Measurements from ENCODE around the gene CRIP2.
A peak's percentile ranks its signal among the peaks of the same experiment; 100 is the strongest.

Gene CRIP2, protein sequence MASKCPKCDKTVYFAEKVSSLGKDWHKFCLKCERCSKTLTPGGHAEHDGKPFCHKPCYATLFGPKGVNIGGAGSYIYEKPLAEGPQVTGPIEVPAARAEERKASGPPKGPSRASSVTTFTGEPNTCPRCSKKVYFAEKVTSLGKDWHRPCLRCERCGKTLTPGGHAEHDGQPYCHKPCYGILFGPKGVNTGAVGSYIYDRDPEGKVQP

DNA sequence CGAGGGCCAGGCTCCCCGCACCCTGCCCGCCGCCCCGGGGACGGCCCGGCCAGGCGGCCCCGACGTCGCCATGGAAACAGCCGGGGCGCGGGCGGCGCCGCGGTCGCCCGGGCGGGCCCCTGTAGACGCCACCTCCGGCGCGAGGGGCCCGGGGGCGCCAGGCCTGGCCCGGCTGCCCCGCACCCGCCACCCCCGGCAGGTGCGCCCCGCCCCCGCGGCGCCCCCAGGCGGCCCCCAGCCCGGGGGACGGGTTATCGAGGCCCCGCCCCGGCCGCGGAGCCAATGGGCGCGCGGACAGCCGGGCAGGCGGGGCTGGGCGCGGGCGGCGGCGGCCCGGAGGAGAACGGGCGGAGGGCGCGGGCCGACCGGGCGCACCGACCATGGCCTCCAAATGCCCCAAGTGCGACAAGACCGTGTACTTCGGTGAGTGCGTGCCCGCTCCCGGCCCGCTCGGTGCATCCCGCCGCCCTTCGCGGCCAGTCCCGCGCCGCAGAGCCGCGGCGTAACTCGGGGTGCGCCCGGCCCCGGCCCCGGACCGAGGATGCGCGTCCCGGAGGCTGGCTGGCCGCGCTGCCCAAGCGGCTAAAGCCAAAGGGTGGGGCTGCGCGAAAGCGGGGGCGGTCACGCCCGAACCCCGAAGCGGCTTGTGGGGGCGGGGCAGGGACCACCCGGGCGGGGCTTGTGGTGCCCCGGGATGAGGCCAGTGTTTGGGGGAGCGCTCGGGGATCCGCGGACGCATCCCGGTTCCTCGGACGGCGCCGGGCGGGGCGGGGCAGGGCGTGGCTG lies at the start of gene CRIP2:
TSS of gene CRIP2 (plus strand) at position 339 of the 786 bp plus-strand sequence. CDS start at position 381, 42 bp downstream.
- peaks cover 14 to 83% (median 61%) of the 10 kb centered on the region in 11 experiments; a peak in 21 of 22 replicates for H4K20me1 ChIP-seq
- H3K27me3 ChIP-seq = peaks cover 48 to 63% (median 50%) of the 10 kb centered on the region in 11 experiments
- H3K9me3 ChIP-seq (replicated peaks in 1 of 11) = peaks cover 0 to 6% (median 0%) of the 10 kb centered on the region in 11 experiments; a peak in 2 of 22 replicates
- H3K4me1 ChIP-seq = peaks cover 60 to 84% (median 75%) of the 10 kb centered on the region in 10 experiments
- peak within 1 kb of the TSS; percentile 88 to 100 (median 99) for H3K4me2 ChIP-seq
- H3K36me3 ChIP-seq = peaks cover 0 to 8% (median 0%) of the 10 kb centered on the region in 11 experiments; a peak in 5 of 22 replicates
- H3K27ac ChIP-seq = peak within 1 kb of the TSS in 10 of 11 experiments; percentile 40 to 83 (median 50); a peak in 16 of 22 replicates
- peak within 1 kb of the TSS; percentile 60 to 81 (median 72) for H3K4me3 ChIP-seq
- no peak for TF ChIP-seq Cebpa-rat (IDR thresholded peaks at IDR 0.05)
- H3K9ac ChIP-seq = peak within 1 kb of the TSS; percentile 56 to 84 (median 71)

DNA sequence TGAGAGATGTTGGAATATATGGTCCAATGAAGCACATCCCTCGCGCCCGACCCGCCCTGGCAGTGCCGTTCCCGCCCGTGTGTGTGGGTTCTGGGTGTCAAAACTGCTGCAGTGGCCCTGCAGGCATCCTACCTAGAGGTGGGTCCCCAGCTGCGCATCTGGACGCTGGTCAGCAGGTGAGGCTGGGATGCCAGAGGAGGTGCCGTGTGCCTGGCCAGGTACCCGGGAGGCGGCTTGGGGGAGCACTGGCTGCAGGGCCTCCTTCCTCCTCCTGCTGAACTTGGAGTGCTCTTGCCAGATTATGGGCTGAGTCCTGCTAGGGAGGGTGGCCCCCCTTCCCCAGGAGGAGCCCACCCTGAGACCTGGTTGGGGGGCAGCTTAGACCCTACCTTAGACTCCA lies 49.8 kb upstream of the CRIP2 start:
- no peak for TF ChIP-seq Cebpa-rat (IDR thresholded peaks at IDR 0.05)
- H3K4me1 ChIP-seq = peaks cover 24 to 47% (median 36%) of the 10 kb centered on the region in 10 experiments
- H3K9me3 ChIP-seq (replicated peaks in 1 of 11) = peaks cover 0 to 11% (median 0%) of the 10 kb centered on the region in 11 experiments; a peak in 5 of 22 replicates
- no peak overlapping the region for H3K4me2 ChIP-seq
- H3K27ac ChIP-seq = no peak overlapping the region
- H3K36me3 ChIP-seq = peaks cover 11 to 77% (median 59%) of the 10 kb centered on the region in 11 experiments; a peak in 21 of 22 replicates
- H4K20me1 ChIP-seq = peaks cover 81 to 94% (median 90%) of the 10 kb centered on the region in 11 experiments; a peak in 21 of 22 replicates
- no peak overlapping the region for H3K4me3 ChIP-seq
- no peaks in the 10 kb centered on the region for H3K27me3 ChIP-seq
- no peak overlapping the region for H3K9ac ChIP-seq

DNA sequence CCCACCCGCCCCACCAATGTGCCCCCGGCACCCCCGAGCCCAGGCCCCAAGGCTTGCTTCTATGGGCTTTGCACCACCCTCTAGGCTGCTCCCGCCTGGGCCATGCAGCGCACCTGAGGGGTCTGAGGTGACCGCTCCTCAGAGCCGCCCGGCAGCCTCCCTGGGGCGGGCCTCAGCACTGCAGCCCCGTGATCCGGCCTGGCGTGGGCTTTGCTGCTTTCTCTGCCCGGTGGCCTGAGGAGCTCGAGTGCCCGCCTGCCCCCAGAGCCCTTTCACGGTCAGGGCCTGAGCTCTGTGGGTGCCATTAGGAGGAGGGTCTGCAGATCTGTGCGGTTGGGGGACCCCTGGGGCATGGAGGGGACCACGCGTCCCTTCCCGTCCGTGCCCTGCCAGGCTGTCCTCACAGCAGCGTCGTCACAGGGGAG lies 48.8 kb upstream of the CRIP2 start:
- no peak for TF ChIP-seq Cebpa-rat (IDR thresholded peaks at IDR 0.05)
- Histone ChIP-seq H3K27ac (no peak overlapping the region), H4K20me1 (peaks cover 83 to 98% (median 94%) of the 10 kb centered on the region in 11 experiments; a peak in 21 of 22 replicates), H3K4me1 (peaks cover 21 to 44% (median 32%) of the 10 kb centered on the region in 10 experiments), H3K9ac (no peak overlapping the region), H3K36me3 (peaks cover 11 to 87% (median 68%) of the 10 kb centered on the region in 11 experiments; a peak in 21 of 22 replicates), H3K4me3 (no peak overlapping the region), H3K9me3 (replicated peaks in 1 of 11) (peaks cover 0 to 19% (median 6%) of the 10 kb centered on the region in 11 experiments; a peak in 9 of 22 replicates), H3K27me3 (no peaks in the 10 kb centered on the region), H3K4me2 (no peak overlapping the region)

DNA sequence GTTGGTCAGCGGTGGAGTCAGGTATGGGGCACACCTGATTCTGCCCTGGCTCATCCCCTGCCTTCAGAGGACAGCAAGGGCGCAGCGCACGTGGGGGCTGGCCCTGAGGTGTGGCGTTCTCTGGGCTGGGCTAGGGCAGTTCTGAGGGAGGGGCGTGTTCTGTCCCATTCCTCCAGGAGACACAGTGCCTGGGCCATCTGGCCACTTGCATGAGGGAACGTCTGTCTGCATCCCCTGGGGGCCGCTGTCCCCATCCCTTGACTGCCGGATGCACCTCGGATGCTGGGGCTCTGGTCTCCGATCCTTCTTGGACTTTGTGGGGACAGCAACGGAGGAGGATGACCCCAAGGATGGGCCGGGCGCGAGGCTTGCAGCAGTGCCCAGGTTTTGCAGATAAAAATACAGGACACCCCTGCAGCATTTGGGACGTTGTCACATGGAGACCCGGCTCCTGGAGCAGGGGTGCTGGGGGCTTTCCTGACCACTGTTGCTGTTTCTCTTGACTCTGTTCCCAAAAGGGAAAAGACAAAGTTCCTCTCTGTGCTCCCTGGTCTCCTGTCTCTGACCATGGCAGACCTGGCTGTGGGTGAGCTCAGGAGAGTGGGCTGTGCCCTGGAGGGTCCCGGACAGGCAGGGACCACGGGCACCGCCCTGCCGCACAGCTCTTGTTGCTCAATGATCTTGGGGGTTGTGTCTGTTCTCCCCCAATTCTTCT lies 48.0 kb upstream of the CRIP2 start:
- TF ChIP-seq Cebpa-rat (IDR thresholded peaks at IDR 0.05) = no peak
- H3K4me1 ChIP-seq = peaks cover 14 to 37% (median 25%) of the 10 kb centered on the region in 10 experiments
- H3K4me3 ChIP-seq = no peak overlapping the region
- no peak overlapping the region for H3K9ac ChIP-seq
- H3K27ac ChIP-seq = no peak overlapping the region; a peak in 1 of 22 replicates
- no peak overlapping the region for H3K4me2 ChIP-seq
- H4K20me1 ChIP-seq = peaks cover 75 to 98% (median 94%) of the 10 kb centered on the region in 11 experiments; a peak in 21 of 22 replicates
- H3K27me3 ChIP-seq = no peaks in the 10 kb centered on the region
- peaks cover 0 to 27% (median 10%) of the 10 kb centered on the region in 11 experiments; a peak in 9 of 22 replicates for H3K9me3 ChIP-seq (replicated peaks in 1 of 11)
- peaks cover 18 to 93% (median 76%) of the 10 kb centered on the region in 11 experiments; a peak in 21 of 22 replicates for H3K36me3 ChIP-seq

DNA sequence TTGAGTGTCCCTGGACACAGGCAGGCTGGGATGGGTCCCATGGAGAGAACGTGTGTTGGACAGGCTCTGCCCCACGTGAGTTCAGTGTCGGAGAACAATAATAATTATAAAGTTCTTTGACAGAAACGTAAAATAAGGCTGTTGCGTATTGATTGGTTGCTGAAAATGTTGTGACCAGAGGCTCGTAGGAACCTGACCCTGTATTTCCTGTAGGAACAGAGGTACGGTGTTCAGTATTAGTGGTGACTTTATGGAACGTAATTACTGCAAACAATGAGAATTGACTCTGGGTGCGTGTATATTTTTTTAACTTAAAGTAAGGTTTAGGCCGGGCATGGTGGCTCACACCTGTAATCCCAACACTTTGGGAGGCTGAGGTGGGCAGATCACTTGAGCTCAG lies 47.2 kb upstream of the CRIP2 start:
- Histone ChIP-seq H3K9ac (no peak overlapping the region), H3K4me3 (no peak overlapping the region), H4K20me1 (peaks cover 67 to 98% (median 93%) of the 10 kb centered on the region in 11 experiments; a peak in 21 of 22 replicates), H3K36me3 (peaks cover 22 to 95% (median 83%) of the 10 kb centered on the region in 11 experiments; a peak in 21 of 22 replicates), H3K9me3 (replicated peaks in 1 of 11) (peaks cover 0 to 30% (median 10%) of the 10 kb centered on the region in 11 experiments; a peak in 9 of 22 replicates), H3K4me2 (no peak overlapping the region), H3K4me1 (peaks cover 6 to 29% (median 16%) of the 10 kb centered on the region in 10 experiments), H3K27me3 (no peaks in the 10 kb centered on the region), H3K27ac (no peak overlapping the region; a peak in 1 of 22 replicates)
- no peak for TF ChIP-seq Cebpa-rat (IDR thresholded peaks at IDR 0.05)

DNA sequence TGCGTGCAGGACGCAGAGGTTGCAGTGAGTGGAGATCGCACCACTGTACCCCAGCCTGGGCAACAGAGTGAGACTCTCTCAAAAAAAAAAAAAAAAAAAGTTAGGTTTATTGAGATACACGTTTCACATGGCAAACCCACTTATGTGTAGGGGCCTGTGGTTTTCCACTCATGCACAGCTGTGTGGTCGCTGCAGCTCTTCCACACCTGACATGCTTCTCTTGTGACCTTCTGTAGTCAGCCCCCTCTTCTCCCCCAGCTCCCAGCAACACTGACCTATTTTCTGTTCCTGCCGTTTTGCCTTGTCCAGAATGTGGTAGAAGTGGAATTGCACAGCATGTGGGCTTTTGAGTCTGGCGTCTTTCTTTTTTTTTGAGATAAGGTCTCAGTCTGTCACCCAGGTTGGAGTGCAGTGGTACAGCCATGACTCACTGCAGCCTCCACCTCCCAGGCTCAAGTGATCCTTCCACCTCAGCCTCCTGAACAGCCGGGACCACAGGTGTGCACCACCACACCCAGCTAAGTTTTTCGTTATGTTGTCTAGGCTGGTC lies 46.6 kb upstream of the CRIP2 start:
- Histone ChIP-seq H3K9me3 (replicated peaks in 1 of 11) (peaks cover 0 to 36% (median 11%) of the 10 kb centered on the region in 11 experiments; a peak in 11 of 22 replicates), H3K9ac (no peak overlapping the region), H3K4me3 (no peak overlapping the region), H4K20me1 (peaks cover 66 to 98% (median 93%) of the 10 kb centered on the region in 11 experiments), H3K27ac (no peak overlapping the region), H3K36me3 (peaks cover 27 to 96% (median 87%) of the 10 kb centered on the region in 11 experiments; a peak in 21 of 22 replicates), H3K27me3 (no peaks in the 10 kb centered on the region), H3K4me2 (no peak overlapping the region), H3K4me1 (peaks cover 0 to 23% (median 10%) of the 10 kb centered on the region in 10 experiments; a peak in 12 of 20 replicates)
- TF ChIP-seq Cebpa-rat (IDR thresholded peaks at IDR 0.05) = no peak

DNA sequence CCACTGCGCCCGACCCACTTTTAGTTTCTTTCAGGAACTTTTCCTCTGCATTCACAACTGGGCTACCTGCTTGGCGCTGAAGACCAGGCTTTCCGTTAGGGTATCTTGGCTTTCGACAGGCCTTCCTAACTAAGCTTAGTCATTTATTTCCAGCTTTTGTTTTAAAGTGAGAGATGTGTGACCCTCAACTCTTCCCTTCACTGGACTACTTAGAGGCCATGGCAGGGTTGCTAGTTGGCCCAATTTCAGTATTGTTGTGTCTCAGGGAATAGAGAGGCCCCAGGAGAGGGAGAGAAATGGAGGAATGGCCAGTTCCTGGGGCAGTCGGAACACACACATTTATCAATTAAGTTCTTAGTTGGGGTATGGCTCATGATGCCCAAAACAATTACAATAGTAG lies 44.6 kb upstream of the CRIP2 start:
- no peak overlapping the region for H3K4me3 ChIP-seq
- H3K27ac ChIP-seq = no peak overlapping the region
- no peak overlapping the region for H3K4me2 ChIP-seq
- peaks cover 6 to 24% (median 12%) of the 10 kb centered on the region in 10 experiments; a peak in 16 of 20 replicates for H3K4me1 ChIP-seq
- H3K9ac ChIP-seq = no peak overlapping the region
- H3K27me3 ChIP-seq = no peaks in the 10 kb centered on the region
- H4K20me1 ChIP-seq = peaks cover 63 to 98% (median 91%) of the 10 kb centered on the region in 11 experiments
- H3K9me3 ChIP-seq (replicated peaks in 1 of 11) = peaks cover 0 to 56% (median 24%) of the 10 kb centered on the region in 11 experiments; a peak in 14 of 22 replicates
- TF ChIP-seq Cebpa-rat (IDR thresholded peaks at IDR 0.05) = no peak
- H3K36me3 ChIP-seq = peaks cover 32 to 97% (median 80%) of the 10 kb centered on the region in 11 experiments; a peak in 21 of 22 replicates

DNA sequence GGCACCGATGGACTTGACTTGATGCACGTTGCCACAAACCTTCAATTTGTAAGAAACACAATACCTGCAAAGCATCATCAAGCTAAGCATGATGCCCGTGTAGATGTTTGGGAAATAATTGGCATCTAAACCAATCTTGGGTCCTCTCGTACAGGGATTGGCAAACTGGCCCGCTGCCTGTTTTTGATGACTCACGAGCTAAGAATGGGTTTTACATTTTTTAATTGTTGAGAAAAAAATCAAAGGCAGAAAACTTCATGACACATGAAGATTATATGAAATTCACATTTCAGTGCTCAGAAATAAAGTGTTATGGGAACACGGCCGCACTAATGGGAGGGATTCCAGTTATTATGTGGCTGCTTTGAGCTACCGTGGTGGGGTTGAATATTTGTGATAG lies 44.1 kb upstream of the CRIP2 start:
- peaks cover 64 to 98% (median 91%) of the 10 kb centered on the region in 11 experiments for H4K20me1 ChIP-seq
- H3K27ac ChIP-seq = no peak overlapping the region
- H3K4me3 ChIP-seq = no peak overlapping the region
- no peak overlapping the region for H3K9ac ChIP-seq
- H3K27me3 ChIP-seq = no peaks in the 10 kb centered on the region
- peaks cover 32 to 97% (median 79%) of the 10 kb centered on the region in 11 experiments; a peak in 21 of 22 replicates for H3K36me3 ChIP-seq
- peaks cover 11 to 30% (median 17%) of the 10 kb centered on the region in 10 experiments for H3K4me1 ChIP-seq
- H3K4me2 ChIP-seq = no peak overlapping the region
- no peak for TF ChIP-seq Cebpa-rat (IDR thresholded peaks at IDR 0.05)
- H3K9me3 ChIP-seq (replicated peaks in 1 of 11) = peaks cover 0 to 61% (median 27%) of the 10 kb centered on the region in 11 experiments; a peak in 14 of 22 replicates
